Fibroblast of lung (primary cell): ENCODE measurements around the gene ERRFI1. TPM values are rescaled to one million over a fixed set of nuclear protein-coding genes. Genes with fewer than 3 reads are reported as not detected.
"Not testable (repeated sequence)": the region's sequence is repeated elsewhere in the genome, so short reads cannot be mapped to it uniquely, and the experiment has no call there.

ENCODE experiments used
- DNase-seq, 2 donors: peaks; one replicate each; pipeline versions ENCODE4 v3.0.0 to v3.0.0-alpha.2; 2010; ENCODE audit warnings: low read depth in 2 of 2
- H2AFZ ChIP-seq: 2 replicates; pipeline ENCODE4 v1.5.1; 2012; ENCODE audit warnings: low read length, control low read depth, inconsistent platforms
- H3K27ac ChIP-seq: 2 replicates; pipeline ENCODE4 v1.5.1; 2011; ENCODE audit warnings: low read length, control low read depth; ENCODE audit not compliant: insufficient read depth
- H3K27me3 ChIP-seq: 2 replicates; pipeline ENCODE4 v1.5.1; 2011; ENCODE audit warnings: mild to moderate bottlenecking, low read length; ENCODE audit not compliant: control insufficient read depth, insufficient read depth
- H3K36me3 ChIP-seq: 2 replicates; pipeline ENCODE4 v1.5.1; 2011; ENCODE audit warnings: low read length; ENCODE audit not compliant: control insufficient read depth, insufficient read depth
- H3K4me1 ChIP-seq: 2 replicates; pipeline ENCODE4 v1.5.1; 2011; ENCODE audit warnings: low read length; ENCODE audit not compliant: control insufficient read depth, insufficient read depth; ENCODE audit errors: extremely low read depth
- H3K4me2 ChIP-seq: 2 replicates; pipeline ENCODE4 v1.5.1; 2011; ENCODE audit warnings: low read length, control low read depth; ENCODE audit not compliant: insufficient read depth; ENCODE audit errors: extremely low read depth
- H3K4me3 ChIP-seq, 4 experiments: fragments of 200-600 bp in 1 of 4; sonication (generic) in 1 of 4; replicated peaks in 1 of 4; 2 replicates each; pipeline ENCODE4 v1.5.1; 2011 to 2016; ENCODE audit warnings: low read length in 4 of 4, low read depth in 3 of 4, mild to moderate bottlenecking in 3 of 4, control low read depth in 2 of 4, inconsistent platforms in 1 of 4, mixed read lengths in 1 of 4; ENCODE audit not compliant: insufficient read depth in 1 of 4; ENCODE audit errors: control extremely low read depth in 1 of 4
- H3K79me2 ChIP-seq: 2 replicates; pipeline ENCODE4 v1.5.1; 2012; ENCODE audit warnings: mild to moderate bottlenecking, low read length, inconsistent platforms; ENCODE audit not compliant: control insufficient read depth, insufficient read depth
- H3K9ac ChIP-seq: 2 replicates; pipeline ENCODE4 v1.5.1; 2011; ENCODE audit warnings: mild to moderate bottlenecking, low read length, control low read depth; ENCODE audit not compliant: insufficient read depth
- H3K9me3 ChIP-seq: 2 replicates; pipeline ENCODE4 v1.5.1; 2012; ENCODE audit warnings: low read depth, low read length; ENCODE audit not compliant: control insufficient read depth, insufficient read depth
- H4K20me1 ChIP-seq: 2 replicates; pipeline ENCODE4 v1.5.1; 2011; ENCODE audit warnings: low read length; ENCODE audit not compliant: control insufficient read depth, insufficient read depth; ENCODE audit errors: extremely low read depth
- EZH2 ChIP-seq: IDR thresholded peaks from 2 replicates; pipeline ENCODE4 v1.5.1; 2012; ENCODE audit warnings: low read length, control low read depth, mild to moderate bottlenecking; ENCODE audit errors: missing control alignments
- polyA plus RNA-seq, 2 donors: library from polyadenylated mRNA; depleted of rRNA in 1 of 2; stranded (reverse) in 1 of 2; unstranded in 1 of 2; fragments of >200 nt; gene quantifications; 2 replicates each; pipeline ENCODE4 v1.2.1, GENCODE V29; 2011 to 2012; ENCODE audit warnings: missing spikeins in 1 of 2
- total RNA-seq: library from RNA; depleted of rRNA; stranded (reverse); fragments of >200 nt; gene quantifications from 2 replicates; pipeline ENCODE4 v1.2.1, GENCODE V29; 2014
- TF ChIP-seq, protein P1 (sequence below), 2 donors: IDR thresholded peaks in 1 of 2; conservative IDR thresholded peaks in 1 of 2; 1 replicate in 1 of 2; 2 replicates in 1 of 2; pipeline ENCODE4 v1.5.1; 2011 to 2012; ENCODE audit warnings: low read length in 2 of 2, control low read depth in 1 of 2, inconsistent platforms in 1 of 2, low read depth in 1 of 2, mild to moderate bottlenecking in 1 of 2

Gene ERRFI1
- total and polyA plus RNA-seq, 2 donors (not counting 1 experiment from before 2014, with no cell fraction given): 46.2 to 105 TPM

GRCh38 chr1:8055973-8056372, 29.9 kb upstream of the ERRFI1 start:
- no peaks in the 10 kb centered on the region for H3K9me3 ChIP-seq
- no peak overlapping the region for H3K4me3 ChIP-seq
- H3K4me2 ChIP-seq: no peak overlapping the region
- DNase-seq: peak; percentile 87 to 90
- peaks cover 7% of the 10 kb centered on the region for H3K4me1 ChIP-seq
- H3K27ac ChIP-seq: no peak overlapping the region
- no peaks in the 10 kb centered on the region for H3K36me3 ChIP-seq
- TF ChIP-seq EZH2: no peak
- TF ChIP-seq, protein P1, sequence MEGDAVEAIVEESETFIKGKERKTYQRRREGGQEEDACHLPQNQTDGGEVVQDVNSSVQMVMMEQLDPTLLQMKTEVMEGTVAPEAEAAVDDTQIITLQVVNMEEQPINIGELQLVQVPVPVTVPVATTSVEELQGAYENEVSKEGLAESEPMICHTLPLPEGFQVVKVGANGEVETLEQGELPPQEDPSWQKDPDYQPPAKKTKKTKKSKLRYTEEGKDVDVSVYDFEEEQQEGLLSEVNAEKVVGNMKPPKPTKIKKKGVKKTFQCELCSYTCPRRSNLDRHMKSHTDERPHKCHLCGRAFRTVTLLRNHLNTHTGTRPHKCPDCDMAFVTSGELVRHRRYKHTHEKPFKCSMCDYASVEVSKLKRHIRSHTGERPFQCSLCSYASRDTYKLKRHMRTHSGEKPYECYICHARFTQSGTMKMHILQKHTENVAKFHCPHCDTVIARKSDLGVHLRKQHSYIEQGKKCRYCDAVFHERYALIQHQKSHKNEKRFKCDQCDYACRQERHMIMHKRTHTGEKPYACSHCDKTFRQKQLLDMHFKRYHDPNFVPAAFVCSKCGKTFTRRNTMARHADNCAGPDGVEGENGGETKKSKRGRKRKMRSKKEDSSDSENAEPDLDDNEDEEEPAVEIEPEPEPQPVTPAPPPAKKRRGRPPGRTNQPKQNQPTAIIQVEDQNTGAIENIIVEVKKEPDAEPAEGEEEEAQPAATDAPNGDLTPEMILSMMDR (conservative IDR thresholded peaks at IDR 0.05 in 1 of 2, IDR thresholded peaks at IDR 0.05 in 1 of 2; ENCODE audit: low read depth in 1 of 2, low read length in 2 of 2): no peak
- no peak overlapping the region for H3K9ac ChIP-seq
- no peaks in the 10 kb centered on the region for H3K27me3 ChIP-seq
- H3K79me2 ChIP-seq: no peaks in the 10 kb centered on the region
- H2AFZ ChIP-seq: no peak overlapping the region
- H4K20me1 ChIP-seq: no peaks in the 10 kb centered on the region

DNA sequence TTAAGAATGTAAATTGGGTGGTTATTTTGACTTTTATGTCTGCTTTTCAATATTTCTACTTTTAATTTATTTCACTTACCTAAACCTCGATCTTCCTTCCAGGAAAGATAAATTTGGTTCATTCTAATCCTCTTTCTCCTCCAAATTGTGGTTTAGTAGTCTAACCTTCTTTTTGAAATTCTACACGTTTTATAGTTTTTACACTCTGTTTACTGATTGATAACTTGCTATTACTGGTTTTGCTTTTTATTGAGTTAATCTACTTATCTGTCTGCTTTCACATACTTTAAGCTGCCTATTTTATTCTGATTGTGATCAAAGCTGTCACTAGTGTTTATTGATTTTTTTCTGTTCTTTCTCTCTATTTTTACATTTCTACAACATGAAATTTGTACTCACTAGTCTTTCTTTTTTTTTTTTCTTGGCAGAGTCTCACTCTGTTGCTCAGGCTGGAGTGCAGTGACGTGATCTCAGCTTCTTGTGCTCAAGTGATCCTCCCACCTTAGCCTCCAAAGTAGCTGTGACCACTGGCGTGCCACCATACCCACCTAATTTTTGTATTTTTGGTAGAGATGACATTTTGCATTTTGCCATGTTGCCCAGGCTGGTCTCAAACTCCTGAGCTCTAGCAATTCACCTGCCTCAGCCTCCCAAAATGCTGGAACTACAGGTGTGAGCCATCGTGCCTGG, 27.9 kb upstream of the ERRFI1 start:
- Histone ChIP-seq H3K27ac (no peak overlapping the region), H3K4me1 (peaks cover 7% of the 10 kb centered on the region), H3K27me3 (no peaks in the 10 kb centered on the region), H3K79me2 (no peaks in the 10 kb centered on the region), H3K36me3 (no peaks in the 10 kb centered on the region), H3K9ac (no peak overlapping the region), H3K4me2 (no peak overlapping the region), H2AFZ (no peak overlapping the region), H3K4me3 (no peak overlapping the region), H4K20me1 (no peaks in the 10 kb centered on the region), H3K9me3 (no peaks in the 10 kb centered on the region)
- DNase-seq: no peak
- TF ChIP-seq, protein P1 (conservative IDR thresholded peaks at IDR 0.05 in 1 of 2, IDR thresholded peaks at IDR 0.05 in 1 of 2; ENCODE audit: low read depth in 1 of 2, low read length in 2 of 2): no peak
- TF ChIP-seq EZH2: no peak

DNA sequence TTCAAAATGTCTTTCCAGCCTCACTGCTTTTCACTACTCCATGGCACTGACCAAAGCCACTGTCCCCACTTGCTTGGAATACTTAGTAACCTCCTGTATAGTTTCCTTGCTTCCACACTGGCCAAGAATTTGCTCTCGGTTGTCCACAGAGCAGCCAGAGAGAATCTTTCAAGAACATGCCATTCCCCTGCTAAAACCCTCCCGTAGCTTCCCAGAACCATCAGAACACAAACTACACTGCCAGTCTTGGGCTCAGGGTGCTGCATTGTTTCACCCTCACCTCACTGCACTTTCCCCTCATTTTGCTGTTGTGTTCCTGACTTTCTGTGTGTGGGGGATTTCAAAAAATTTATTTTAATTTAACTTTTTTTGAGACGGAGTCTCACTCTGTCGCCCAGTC, 25.5 kb upstream of the ERRFI1 start:
- H3K27me3 ChIP-seq: no peaks in the 10 kb centered on the region
- no peaks in the 10 kb centered on the region for H3K36me3 ChIP-seq
- H3K9me3 ChIP-seq: no peaks in the 10 kb centered on the region
- peaks cover 8% of the 10 kb centered on the region for H3K4me1 ChIP-seq
- no peaks in the 10 kb centered on the region for H4K20me1 ChIP-seq
- no peak overlapping the region for H3K4me2 ChIP-seq
- H3K79me2 ChIP-seq: no peaks in the 10 kb centered on the region
- H3K9ac ChIP-seq: no peak overlapping the region
- no peak for TF ChIP-seq EZH2
- TF ChIP-seq, protein P1 (conservative IDR thresholded peaks at IDR 0.05 in 1 of 2, IDR thresholded peaks at IDR 0.05 in 1 of 2; ENCODE audit: low read depth in 1 of 2, low read length in 2 of 2): no peak
- H2AFZ ChIP-seq: no peak overlapping the region
- H3K27ac ChIP-seq: no peak overlapping the region
- DNase-seq: no peak
- no peak overlapping the region for H3K4me3 ChIP-seq

DNA sequence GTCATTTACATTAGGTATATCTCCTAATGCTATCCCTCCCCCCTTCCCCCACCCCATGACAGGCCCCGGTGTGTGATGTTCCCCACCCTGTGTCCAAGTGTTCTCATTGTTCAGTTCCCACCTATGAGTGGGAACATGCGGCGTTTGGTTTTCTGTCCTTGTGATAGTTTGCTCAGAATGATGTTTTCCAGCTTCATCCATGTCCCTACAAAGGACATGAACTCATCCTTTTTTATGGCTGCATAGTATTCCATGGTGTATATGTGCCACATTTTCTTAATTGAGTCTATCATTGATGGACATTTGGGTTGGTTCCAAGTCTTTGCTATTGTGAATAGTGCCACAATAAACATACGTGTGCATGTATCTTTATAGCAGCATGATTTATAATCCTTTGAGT, 23.1 kb upstream of the ERRFI1 start:
- H2AFZ ChIP-seq, H3K9ac ChIP-seq, H4K20me1 ChIP-seq, H3K79me2 ChIP-seq, H3K27ac ChIP-seq, H3K4me3 ChIP-seq, H3K9me3 ChIP-seq, H3K4me2 ChIP-seq, H3K36me3 ChIP-seq, DNase-seq, H3K4me1 ChIP-seq, H3K27me3 ChIP-seq: not testable (repeated sequence)
